Heart left ventricle (tissue), 13 donors: ENCODE results near the gene MRLN.

Source experiments
- CTCF ChIP-seq, 12 donors: fragments of 200-600 bp; sonication (generic) in 4 of 12; IDR thresholded peaks; one replicate each; pipeline versions ENCODE4 v1.5.0 to v1.8.0; 2018 to 2022; ENCODE audit warnings: antibody characterized with exemption in 12 of 12, mild to moderate bottlenecking in 5 of 12
- POLR2A ChIP-seq, 2 donors: fragments of 450-650 bp; IDR thresholded peaks; one replicate each; pipeline ENCODE4 v1.6.1; 2017; ENCODE audit warnings: antibody characterized with exemption in 2 of 2, mild to moderate bottlenecking in 2 of 2, moderate library complexity in 2 of 2
- donor health status: ischemic (EF 13 %, LVEDD 7.1; RV severe dilation, severe dysfunction).
- donor health status: DM: no; HTN: yes; CAD: no.
- donor health status: DM: no; HTN: no; CAD: no.
- donor health status: ischemic (EF 25% LVEDD 6.9; RV normal size, moderate dysfunction).
- donor health status: ischemic (EF 25% LVEDD 5.7; RV mildly dilated, moderate dysfunction).
- donor health status: ischemic (EF 35%, LVEDD 5.7; RV mildly dilated, moderate dysfunction).
- donor health status: nonischemic (EF 11% LVEDD 7.7; RV severe dilation, severe dysfunction).
- donor health status: DM: yes; HTN: yes; CAD: no.
- donor health status: PGD.
- donor health status: ischemic (EF 29% LVEDD 5.4; RV normal size, mild dysfunction).
- donor health status: nonischemic (EF 23%, LVEDD 6.1; RV moderate dilation, normal function).

GRCh38 chr10:59700709-59701108 is 52.5 kb downstream of the MRLN start:
- TF ChIP-seq CTCF (IDR thresholded peaks at IDR 0.05) = no peak
- TF ChIP-seq POLR2A (IDR thresholded peaks at IDR 0.05) = no peak
